ENCODE measurements around the gene ADNP.
A peak's percentile ranks its signal among the peaks of the same experiment; 100 is the strongest.
"Not testable (repeated sequence)": the region's sequence is repeated elsewhere in the genome, so short reads cannot be mapped to it uniquely, and the experiment has no call there.

Gene ADNP

GRCh38 chr20:50931306-50932015, at the start of gene ADNP:
Gene ADNP (minus strand): TSS chr20:50931437. CDS start chr20:50903996, 27,441 bp downstream.
- peak; percentile 99 for DNase-seq

GRCh38 chr20:50980071-50980681, 48.9 kb upstream of the ADNP start:
- DNase-seq, result peak; percentile 39

GRCh38 chr20:50978533-50978932, 47.3 kb upstream of the ADNP start:
- DNase-seq, result not testable (repeated sequence)

GRCh38 chr20:50977066-50978021, 46.1 kb upstream of the ADNP start:
- DNase-seq, result peak; percentile 58

GRCh38 chr20:50975701-50976330, 44.6 kb upstream of the ADNP start:
- no peak for DNase-seq

- no peak for DNase-seq
Measured at GRCh38 chr20:50969912-50970311, 38.7 kb upstream of the ADNP start.

- no peak for DNase-seq
Measured at GRCh38 chr20:50969435-50969834, 38.2 kb upstream of the ADNP start.

GRCh38 chr20:50968289-50968688, 37.1 kb upstream of the ADNP start:
- peak; percentile 84 for DNase-seq

GRCh38 chr20:50967586-50967985, 36.3 kb upstream of the ADNP start:
- DNase-seq, result peak; percentile 96

GRCh38 chr20:50959543-50960126, 28.4 kb upstream of the ADNP start:
- DNase-seq, result no peak

- peak; percentile 98 for DNase-seq
Measured at GRCh38 chr20:50958615-50959542, 27.6 kb upstream of the ADNP start, which contains the start of gene MOCS3. Gene MOCS3 (plus strand): TSS chr20:50958818. CDS start chr20:50958843, 25 bp downstream.

- peak; percentile 16 for DNase-seq
Measured at GRCh38 chr20:50957798-50958614, 26.8 kb upstream of the ADNP start, which contains the start of gene DPM1. Gene DPM1 (minus strand): TSS chr20:50958532. CDS start chr20:50958523, 9 bp downstream.

GRCh38 chr20:50957276-50957675, 26.0 kb upstream of the ADNP start:
- no peak for DNase-seq

GRCh38 chr20:50953821-50954220, 22.6 kb upstream of the ADNP start:
- DNase-seq, result no peak

GRCh38 chr20:50953196-50953595, 22.0 kb upstream of the ADNP start:
- DNase-seq, result no peak

GRCh38 chr20:50948132-50948785, 17.0 kb upstream of the ADNP start:
- no peak for DNase-seq

GRCh38 chr20:50943069-50943468, 11.8 kb upstream of the ADNP start:
- DNase-seq, result no peak

- DNase-seq, result no peak
Measured at GRCh38 chr20:50933589-50933988, 2.4 kb upstream of the ADNP start.

- no peak for DNase-seq
Measured at GRCh38 chr20:50932691-50933280, 1.5 kb upstream of the ADNP start.
